Measurements from ENCODE around the gene TBXAS1. TPM values are rescaled to one million over a fixed set of nuclear protein-coding genes. Genes with fewer than 3 reads are reported as not detected.

TBXAS1 gene
- total RNA-seq, 4 donors from 2014 or later = 9.0 to 22.2 (median 14.6) TPM

DNA sequence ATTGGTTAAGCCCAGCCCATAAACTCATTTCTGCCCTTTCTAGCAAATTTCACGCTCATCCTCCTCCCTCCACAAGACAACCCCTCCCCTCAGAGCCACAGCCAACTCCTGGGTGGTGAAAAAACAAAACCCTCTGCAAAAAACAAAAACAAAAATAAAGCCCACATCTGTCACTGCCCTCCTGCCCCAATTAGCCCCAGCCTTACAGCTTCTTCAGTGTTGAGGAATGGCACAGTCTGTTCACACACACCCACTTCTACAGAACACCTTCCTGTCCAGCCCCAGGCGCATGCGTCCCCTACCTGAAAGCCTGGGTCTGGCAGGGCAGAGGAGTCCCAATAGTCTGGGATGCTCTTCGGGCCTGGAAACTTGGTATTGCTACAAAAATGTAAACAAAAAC lies 199.2 kb downstream of the TBXAS1 start:
- Histone ChIP-seq H3K27me3 (no peaks in the 10 kb centered on the region), H3K9me3 (no peaks in the 10 kb centered on the region), H3K36me3 (peaks cover 0 to 14% (median 3%) of the 10 kb centered on the region in 4 donors), H3K4me3 (no peak overlapping the region), H3K27ac (no peak overlapping the region), H3K4me1 (no peaks in the 10 kb centered on the region)
- no peak for TF ChIP-seq CTCF (IDR thresholded peaks at IDR 0.05)
- no peak for TF ChIP-seq POLR2A (IDR thresholded peaks at IDR 0.05)
- no peak for TF ChIP-seq POLR2AphosphoS5 (IDR thresholded peaks at IDR 0.05)
- no peak for TF ChIP-seq EP300 (IDR thresholded peaks at IDR 0.05; ENCODE audit: low read depth)
- DNase-seq = no peak
- 93 to 94% methylated on average over 3 to 4 of the region's 4 CpGs for WGBS, 2 donors (ENCODE audit: low coverage in 1 of 2)
- in situ Hi-C loops (cut with MboI; ENCODE audit: low pct_ligation_motif_present in 1 of 4, low pct_unique_long_range_greater_than_20kb in 1 of 4, low sequenced_read_pairs in 3 of 4) = no loop called here
- intact Hi-C loops (cut with DNase I; ENCODE audit: low total_unique reads) = no loop called here

DNA sequence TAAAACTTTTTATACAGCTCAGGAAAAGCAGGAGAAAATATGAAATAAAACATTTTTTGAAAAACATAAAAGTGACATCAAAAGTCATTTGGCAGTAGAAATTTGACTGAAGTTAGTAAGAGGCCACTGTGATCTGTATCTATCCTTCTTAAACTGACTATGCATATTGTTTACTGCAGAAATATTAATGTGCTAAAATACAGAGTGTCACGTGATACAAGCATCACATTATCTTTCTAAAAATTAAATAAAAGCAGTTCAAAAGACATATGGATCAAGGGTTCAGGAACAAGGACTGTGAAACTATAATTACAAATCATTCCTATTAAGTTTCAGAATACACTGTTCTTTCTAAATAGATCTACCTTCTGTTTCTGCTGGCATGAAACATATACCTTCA lies 200.0 kb downstream of the TBXAS1 start:
- no peak overlapping the region for H3K4me3 ChIP-seq
- DNase-seq = no peak
- H3K27me3 ChIP-seq = no peaks in the 10 kb centered on the region
- 83 to 84% methylated on average over 1 of the region's 1 CpG for WGBS, 2 donors (ENCODE audit: low coverage in 1 of 2)
- H3K27ac ChIP-seq = no peak overlapping the region
- no peak for TF ChIP-seq POLR2AphosphoS5 (IDR thresholded peaks at IDR 0.05)
- TF ChIP-seq CTCF (IDR thresholded peaks at IDR 0.05) = no peak
- TF ChIP-seq EP300 (IDR thresholded peaks at IDR 0.05; ENCODE audit: low read depth) = no peak
- no peak for TF ChIP-seq POLR2A (IDR thresholded peaks at IDR 0.05)
- in situ Hi-C loops (cut with MboI; ENCODE audit: low pct_ligation_motif_present in 1 of 4, low pct_unique_long_range_greater_than_20kb in 1 of 4, low sequenced_read_pairs in 3 of 4) (no loop called here), intact Hi-C loops (cut with DNase I; ENCODE audit: low total_unique reads) (no loop called here)
- peaks cover 0 to 19% (median 0%) of the 10 kb centered on the region in 4 donors for H3K36me3 ChIP-seq
- no peaks in the 10 kb centered on the region for H3K4me1 ChIP-seq
- H3K9me3 ChIP-seq = no peaks in the 10 kb centered on the region

DNA sequence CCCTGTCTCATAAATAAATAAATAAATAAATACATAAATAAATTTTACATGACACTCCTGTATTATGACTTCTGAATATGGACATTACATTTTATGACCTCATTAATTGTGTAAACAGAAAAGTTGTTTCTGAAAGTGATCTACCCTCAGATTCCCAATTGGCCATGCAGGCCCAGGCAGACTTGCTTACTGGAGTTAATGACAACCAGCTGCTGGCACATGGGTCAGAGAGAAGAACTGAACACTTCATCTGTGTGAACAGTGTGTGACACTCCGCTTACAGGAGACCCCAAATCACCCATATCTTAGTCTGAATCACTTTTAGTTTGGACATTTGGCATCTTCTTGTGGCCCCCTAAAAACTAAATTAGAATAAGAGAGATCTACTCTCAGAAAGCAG lies 202.3 kb downstream of the TBXAS1 start:
- Histone ChIP-seq H3K36me3 (peaks cover 0 to 16% (median 0%) of the 10 kb centered on the region in 4 donors), H3K9me3 (no peaks in the 10 kb centered on the region), H3K4me1 (no peaks in the 10 kb centered on the region), H3K4me3 (no peak overlapping the region), H3K27me3 (no peaks in the 10 kb centered on the region), H3K27ac (no peak overlapping the region)
- WGBS, 2 donors (ENCODE audit: low coverage in 1 of 2) = 100% methylated on average over 1 of the region's 1 CpG; no CpG with 5 or more reads in 1 of the 2 donors
- TF ChIP-seq POLR2AphosphoS5 (IDR thresholded peaks at IDR 0.05) (no peak), POLR2A (IDR thresholded peaks at IDR 0.05) (no peak), CTCF (IDR thresholded peaks at IDR 0.05) (no peak), EP300 (IDR thresholded peaks at IDR 0.05; ENCODE audit: low read depth) (no peak)
- no peak for DNase-seq
- in situ Hi-C loops (cut with MboI; ENCODE audit: low pct_ligation_motif_present in 1 of 4, low pct_unique_long_range_greater_than_20kb in 1 of 4, low sequenced_read_pairs in 3 of 4) = no loop called here
- intact Hi-C loops (cut with DNase I; ENCODE audit: low total_unique reads) = no loop called here

GRCh38 chr7:140033036-140033435 lies 204.0 kb downstream of the TBXAS1 start:
- no peak for TF ChIP-seq POLR2A (IDR thresholded peaks at IDR 0.05)
- TF ChIP-seq EP300 (IDR thresholded peaks at IDR 0.05; ENCODE audit: low read depth) = no peak
- TF ChIP-seq CTCF (IDR thresholded peaks at IDR 0.05) = no peak
- TF ChIP-seq POLR2AphosphoS5 (IDR thresholded peaks at IDR 0.05) = no peak
- peaks cover 0 to 15% (median 1%) of the 10 kb centered on the region in 4 donors for H3K36me3 ChIP-seq
- intact Hi-C loops (cut with DNase I; ENCODE audit: low total_unique reads) (no loop called here), in situ Hi-C loops (cut with MboI; ENCODE audit: low pct_ligation_motif_present in 1 of 4, low pct_unique_long_range_greater_than_20kb in 1 of 4, low sequenced_read_pairs in 3 of 4) (no loop called here)
- H3K4me3 ChIP-seq = no peak overlapping the region
- H3K27ac ChIP-seq = no peak overlapping the region
- H3K27me3 ChIP-seq = no peaks in the 10 kb centered on the region
- DNase-seq = no peak
- no peaks in the 10 kb centered on the region for H3K4me1 ChIP-seq
- WGBS, 2 donors (ENCODE audit: low coverage in 1 of 2) = 60 to 92% methylated on average over 2 to 8 of the region's 8 CpGs
- no peaks in the 10 kb centered on the region for H3K9me3 ChIP-seq

Measured in transverse colon (tissue), 4 donors.